Omental fat pad (tissue), 4 donors: Measurements from ENCODE around the gene INPP5B. TPM values are rescaled to one million over a fixed set of nuclear protein-coding genes. Genes with fewer than 3 reads are reported as not detected.
A peak's percentile ranks its signal among the peaks of the same experiment; 100 is the strongest.

Experiments
- ATAC-seq: fragments of 150-250 bp; one replicate; pipeline ENCODE4 v1.9.1; 2016; ENCODE audit warnings: mild to moderate bottlenecking, moderate library complexity; ENCODE audit not compliant: low FRiP score
- DNase-seq: peaks from one replicate; pipeline ENCODE4 v3.0.0-alpha.2; 2019; ENCODE audit warnings: low spot score
- total RNA-seq, 4 donors: library from RNA; depleted of rRNA; stranded (reverse); fragments of >200 nt; gene quantifications; one replicate each; pipeline ENCODE4 v1.1.0, GENCODE V29; 2016
- TF ChIP-seq, protein P1 (sequence below), 3 donors: fragments of 450-650 bp; IDR thresholded peaks; one replicate each; pipeline ENCODE4 v1.5.1; 2016 to 2017; ENCODE audit warnings: antibody characterized with exemption in 3 of 3, mild to moderate bottlenecking in 3 of 3, moderate library complexity in 2 of 3

INPP5B gene
- total RNA-seq, 4 donors from 2014 or later, result 16.2 to 45.6 (median 27.0) TPM

DNA sequence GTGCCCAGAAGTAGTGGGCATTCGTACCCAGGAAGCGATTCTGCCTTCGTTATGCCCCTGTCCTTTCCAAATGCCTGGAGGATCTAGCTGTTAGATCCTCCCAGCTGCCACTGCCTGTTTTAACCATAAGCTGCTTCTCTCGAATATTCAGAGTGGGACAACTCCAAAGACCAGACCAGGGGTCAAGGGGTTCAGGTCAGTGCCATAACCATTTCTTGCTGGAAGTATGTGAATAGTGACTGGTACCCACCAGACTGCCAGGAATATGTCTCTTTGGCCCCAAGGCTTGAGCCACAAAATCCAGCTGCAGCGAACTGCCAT is 86.5 kb downstream of the INPP5B start:
- ATAC-seq, result no peak
- no peak for DNase-seq
- TF ChIP-seq, protein P1, sequence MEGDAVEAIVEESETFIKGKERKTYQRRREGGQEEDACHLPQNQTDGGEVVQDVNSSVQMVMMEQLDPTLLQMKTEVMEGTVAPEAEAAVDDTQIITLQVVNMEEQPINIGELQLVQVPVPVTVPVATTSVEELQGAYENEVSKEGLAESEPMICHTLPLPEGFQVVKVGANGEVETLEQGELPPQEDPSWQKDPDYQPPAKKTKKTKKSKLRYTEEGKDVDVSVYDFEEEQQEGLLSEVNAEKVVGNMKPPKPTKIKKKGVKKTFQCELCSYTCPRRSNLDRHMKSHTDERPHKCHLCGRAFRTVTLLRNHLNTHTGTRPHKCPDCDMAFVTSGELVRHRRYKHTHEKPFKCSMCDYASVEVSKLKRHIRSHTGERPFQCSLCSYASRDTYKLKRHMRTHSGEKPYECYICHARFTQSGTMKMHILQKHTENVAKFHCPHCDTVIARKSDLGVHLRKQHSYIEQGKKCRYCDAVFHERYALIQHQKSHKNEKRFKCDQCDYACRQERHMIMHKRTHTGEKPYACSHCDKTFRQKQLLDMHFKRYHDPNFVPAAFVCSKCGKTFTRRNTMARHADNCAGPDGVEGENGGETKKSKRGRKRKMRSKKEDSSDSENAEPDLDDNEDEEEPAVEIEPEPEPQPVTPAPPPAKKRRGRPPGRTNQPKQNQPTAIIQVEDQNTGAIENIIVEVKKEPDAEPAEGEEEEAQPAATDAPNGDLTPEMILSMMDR (IDR thresholded peaks at IDR 0.05), result no peak

DNA sequence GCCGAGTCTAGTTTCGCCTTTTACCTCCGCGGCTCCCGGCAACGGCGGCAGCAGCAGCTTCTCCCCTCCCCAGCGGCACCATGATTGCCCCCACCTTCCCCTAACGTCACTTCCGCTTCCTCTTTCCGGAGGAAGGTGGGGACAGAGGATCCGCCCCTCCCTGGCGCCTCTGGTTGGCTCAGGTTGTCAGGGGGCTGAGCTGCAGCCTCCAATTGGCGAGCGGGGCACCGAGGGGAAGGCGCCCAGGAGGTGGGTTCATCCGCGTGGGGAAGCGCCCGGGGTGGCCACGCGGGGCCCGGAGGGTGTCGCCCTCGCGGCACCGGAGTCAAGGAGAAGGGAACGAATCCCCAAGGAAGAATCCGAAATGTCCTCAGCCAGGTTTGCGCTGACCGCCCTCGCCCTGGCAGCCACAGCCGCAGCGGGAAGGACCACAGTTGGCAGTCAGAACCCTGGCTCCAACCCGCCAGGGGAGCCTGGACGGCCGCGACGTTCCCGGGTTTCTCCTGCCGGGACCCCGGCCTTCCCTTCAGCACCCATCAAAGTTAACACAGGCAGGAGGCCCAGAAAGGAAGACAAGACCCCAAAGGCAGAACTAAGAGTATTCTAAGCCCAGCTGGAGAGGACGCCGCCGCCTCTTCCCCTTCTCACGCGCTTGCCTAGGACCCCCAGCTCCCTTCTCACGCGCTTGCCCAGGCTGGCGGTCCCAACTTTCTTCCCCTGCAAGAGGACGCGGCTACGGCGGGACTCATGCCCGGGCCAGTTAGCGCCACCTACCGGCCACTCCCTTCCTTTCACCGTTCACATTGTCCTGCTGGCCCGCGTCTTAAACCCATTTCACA is 87.1 kb downstream of the INPP5B start, which contains the start of gene MTF1:
Gene MTF1 (minus strand): TSS at position 86 of the 839 bp plus-strand sequence. CDS start 1,934 bp downstream, outside the sequence.
- ATAC-seq (peak; percentile 99), DNase-seq (peak; percentile 98)

DNA sequence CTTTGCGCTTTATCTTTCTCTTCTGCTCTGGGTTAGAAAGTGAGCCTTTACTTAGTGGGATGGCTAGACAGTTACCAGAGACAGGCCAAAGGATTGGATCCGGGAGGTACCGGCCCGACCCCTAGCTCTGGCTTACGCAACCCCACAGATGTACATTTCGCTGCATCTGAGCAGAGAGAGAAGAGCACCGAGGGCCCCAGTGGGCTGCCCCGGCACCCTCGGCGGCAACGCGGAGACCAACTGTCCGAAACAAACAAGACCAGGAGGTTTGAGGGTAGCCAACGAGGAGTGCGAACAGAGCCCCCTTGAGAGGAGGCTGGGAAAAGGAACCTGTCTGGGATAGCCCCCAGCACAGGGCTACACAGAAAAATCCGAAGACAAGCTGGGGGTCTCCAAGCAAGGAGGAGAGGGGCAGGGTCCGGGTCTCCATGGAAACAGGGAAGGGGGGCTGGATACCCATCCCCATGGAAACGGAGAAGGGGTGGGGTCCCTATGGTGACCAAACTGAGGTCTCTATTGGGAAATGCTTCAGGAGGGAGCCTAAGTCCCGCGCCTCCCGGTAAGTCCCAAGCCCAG is 87.8 kb downstream of the INPP5B start:
- ATAC-seq (peak; percentile 24), DNase-seq (no peak)
- TF ChIP-seq, protein P1 (IDR thresholded peaks at IDR 0.05), result no peak

More for the DNA sequence above, 87.1 kb downstream of the INPP5B start, which contains the start of gene MTF1:
- TF ChIP-seq, protein P1 (IDR thresholded peaks at IDR 0.05), result peak in 2 of 3 donors; percentile 1 to 55

DNA sequence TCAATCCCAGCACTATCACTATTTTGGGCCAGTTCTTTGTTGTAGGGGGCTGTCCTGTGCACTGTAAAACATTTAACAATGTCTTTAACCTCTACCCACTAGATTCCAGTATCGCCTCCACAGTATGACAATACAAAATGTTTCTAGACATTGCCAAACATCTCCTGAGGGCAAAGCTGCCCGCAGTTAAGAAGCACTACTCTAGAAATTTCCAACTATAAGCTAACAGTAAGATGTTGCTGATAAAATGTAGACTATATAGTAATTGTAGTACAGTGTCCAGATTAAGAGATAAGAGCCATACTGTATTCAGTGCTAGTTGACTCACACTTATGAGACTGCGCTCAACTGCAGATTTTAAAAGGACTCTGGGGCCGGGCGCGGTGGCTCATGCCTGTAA is 92.4 kb downstream of the INPP5B start:
- ATAC-seq (no peak), DNase-seq (no peak)
- TF ChIP-seq, protein P1 (IDR thresholded peaks at IDR 0.05), result no peak

DNA sequence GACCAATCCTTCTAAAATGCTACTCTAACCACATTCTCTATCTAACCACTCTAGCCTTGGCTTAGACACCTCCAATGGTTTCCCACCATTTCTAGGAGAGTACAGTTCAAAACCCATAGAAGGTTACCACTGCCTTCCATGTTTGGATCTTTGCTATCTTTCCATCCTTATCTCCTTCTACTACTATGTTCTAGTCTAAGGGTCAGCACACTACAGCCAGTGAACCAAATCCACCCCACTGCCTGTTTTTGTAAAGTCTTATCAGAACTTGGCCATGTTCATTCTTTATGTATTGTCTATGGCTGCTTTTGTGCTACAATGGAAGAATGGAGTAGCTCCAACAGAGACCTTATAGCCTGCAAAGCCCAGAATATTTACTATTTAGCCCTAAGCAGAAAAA is 93.7 kb downstream of the INPP5B start:
- TF ChIP-seq, protein P1 (IDR thresholded peaks at IDR 0.05), result no peak
- no peak for DNase-seq
- no peak for ATAC-seq

DNA sequence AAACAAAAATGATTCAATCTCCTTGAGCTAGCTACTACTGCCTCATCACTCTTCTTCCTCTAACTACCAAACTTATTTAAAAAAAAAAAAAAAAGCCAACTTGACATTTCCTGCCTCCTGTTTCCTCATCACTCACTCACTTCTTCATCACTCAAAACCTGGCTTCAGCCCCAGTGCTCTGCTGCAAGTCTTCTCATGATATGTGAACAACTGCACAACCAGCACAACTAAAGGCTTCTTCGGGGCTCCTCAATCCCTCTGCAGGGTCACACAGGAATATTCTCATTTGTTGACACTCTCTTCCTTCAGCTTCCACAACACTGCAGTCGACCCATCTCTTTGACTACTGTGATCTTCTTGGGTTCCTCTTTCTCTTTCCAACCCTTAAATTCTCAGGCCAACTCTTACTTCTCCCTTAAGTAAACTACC is 95.1 kb downstream of the INPP5B start:
- TF ChIP-seq, protein P1 (IDR thresholded peaks at IDR 0.05), result no peak
- ATAC-seq, result no peak

More for the DNA sequence above, 95.1 kb downstream of the INPP5B start:
- DNase-seq, result no peak
